GM18508 (cell line): ENCODE results near the gene SDCBP2.
"Not testable (repeated sequence)": the region's sequence is repeated elsewhere in the genome, so short reads cannot be mapped to it uniquely, and the experiment has no call there.

Source experiments
- ATAC-seq: cut with Tn5 transposase; IDR thresholded peaks from one replicate; pipeline ENCODE4 v1.9.1; 2021; ENCODE audit warnings: moderate number of reproducible peaks; ENCODE audit not compliant: insufficient read depth, unreplicated experiment

Gene SDCBP2

GRCh38 chr20:1360094-1360846 is 31.3 kb upstream of the SDCBP2 start:
- no peak for ATAC-seq

DNA sequence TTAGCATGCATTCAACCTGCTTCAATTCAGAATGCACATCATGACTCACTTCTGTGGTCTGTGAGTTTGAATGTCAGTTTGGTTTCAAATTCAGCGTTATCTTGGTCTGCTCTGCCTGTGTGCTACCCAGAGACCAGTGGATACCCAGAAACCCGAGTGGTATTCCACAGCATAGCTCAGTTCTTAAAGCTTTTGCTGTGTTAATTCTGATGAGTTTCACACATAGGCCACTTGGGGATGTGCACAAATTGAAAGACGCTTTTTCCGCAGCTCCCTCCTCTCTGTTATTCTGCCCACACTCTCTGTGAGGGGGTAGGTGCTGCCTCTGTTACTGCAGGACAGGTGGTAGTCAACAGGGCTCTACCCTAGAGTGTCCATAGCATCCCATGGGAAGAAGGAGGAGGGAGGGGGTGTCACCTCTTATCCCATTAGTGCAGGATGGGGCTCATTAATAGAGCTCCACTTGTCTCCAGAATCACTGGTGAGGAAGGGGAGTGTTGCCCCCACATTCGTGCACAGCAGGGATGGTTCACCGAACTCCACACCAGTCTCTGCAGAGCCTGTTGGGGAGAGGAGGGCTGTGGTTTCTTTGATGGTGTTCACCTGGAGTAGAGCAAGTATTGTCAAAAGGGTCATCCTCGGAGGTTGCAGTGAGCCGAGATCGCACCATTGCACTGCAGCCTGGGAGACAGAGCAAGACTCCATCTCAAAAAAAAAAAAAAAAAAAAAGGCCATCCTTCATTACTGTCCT is 29.2 kb upstream of the SDCBP2 start:
- ATAC-seq = no peak

DNA sequence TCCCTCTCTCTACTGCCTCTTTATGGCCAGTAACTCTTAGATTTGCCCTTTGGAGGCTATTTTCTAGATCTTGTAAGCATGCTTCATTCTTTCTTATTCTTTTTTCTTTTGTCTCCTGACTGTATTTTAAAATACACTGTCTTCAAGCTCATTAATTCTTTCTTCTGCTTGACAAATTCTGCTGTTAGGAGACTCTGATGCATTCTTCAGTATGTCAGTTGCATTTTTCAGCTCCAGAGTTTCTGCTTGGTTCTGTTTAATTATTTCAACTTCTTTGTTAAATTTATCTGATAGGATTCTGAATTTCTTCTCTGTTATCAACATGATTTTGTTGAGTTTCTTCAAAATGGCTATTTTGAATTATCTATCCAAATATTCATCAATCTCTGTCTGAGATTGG is 25.0 kb upstream of the SDCBP2 start:
- ATAC-seq = no peak

DNA sequence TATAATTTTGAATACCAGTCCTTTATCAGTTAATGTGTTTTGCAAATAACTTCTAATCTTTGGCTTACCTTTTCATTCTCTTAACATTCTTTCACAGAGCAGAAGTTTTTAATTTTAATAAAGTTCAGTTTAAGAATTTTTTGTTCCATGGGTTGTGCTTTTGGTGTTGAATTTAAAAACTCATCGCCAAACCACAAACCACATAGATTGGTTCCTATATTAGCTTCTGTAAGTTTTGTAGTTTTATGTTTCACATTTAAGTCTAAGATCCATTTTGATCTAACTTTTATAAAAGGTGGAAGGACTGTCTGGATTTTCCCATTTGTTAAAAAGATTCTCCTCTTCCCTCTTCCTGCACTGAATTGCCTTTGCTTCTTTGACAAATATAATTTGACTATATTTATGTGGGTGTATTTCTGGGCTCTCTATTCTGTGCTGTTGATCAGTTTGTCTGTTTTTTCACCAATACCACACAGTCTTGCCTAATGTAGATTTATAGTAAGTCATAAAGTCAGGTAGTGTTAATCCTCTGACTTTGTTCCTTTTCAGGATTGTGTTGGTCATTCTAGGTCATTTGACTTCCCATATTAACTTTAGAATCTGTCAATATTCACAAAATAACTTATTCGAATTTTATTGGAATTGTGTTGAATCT is 17.5 kb upstream of the SDCBP2 start:
- ATAC-seq = no peak

GRCh38 chr20:1345756-1346093 is 16.8 kb upstream of the SDCBP2 start:
- no peak for ATAC-seq

DNA sequence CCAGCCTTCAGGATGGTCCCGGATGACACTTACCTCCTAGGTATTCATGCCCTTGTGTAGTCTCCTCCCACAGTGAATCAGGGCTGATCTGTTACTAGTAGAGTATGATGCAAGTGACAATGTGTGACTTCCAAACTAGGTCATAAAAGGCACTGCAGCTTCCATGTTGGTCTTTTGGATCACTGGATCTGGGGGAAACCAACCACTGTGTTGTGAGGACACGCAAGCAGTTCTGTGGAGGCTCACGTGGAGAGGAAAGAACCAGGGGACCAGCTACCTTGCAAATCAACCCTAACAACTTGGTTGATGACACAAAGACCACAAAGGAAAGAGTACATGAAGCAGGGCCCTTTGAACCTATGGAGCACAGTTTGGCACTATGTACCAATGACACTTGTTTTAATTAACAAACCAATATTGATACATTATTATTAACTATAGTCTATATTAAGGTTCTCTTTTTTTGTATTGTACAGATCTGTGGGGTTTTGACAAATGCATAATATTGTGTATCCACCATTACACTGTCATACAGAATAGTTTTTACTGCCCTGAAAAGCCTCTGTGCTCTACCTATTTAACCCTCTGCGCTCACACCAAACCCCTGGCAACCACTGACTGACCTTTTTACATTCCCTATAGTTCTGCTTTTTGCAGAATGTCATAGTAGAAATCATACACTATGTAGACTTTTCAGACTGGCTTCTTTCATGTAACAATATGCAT is 16.3 kb upstream of the SDCBP2 start:
- ATAC-seq = no peak

GRCh38 chr20:1343446-1344124 is 14.6 kb upstream of the SDCBP2 start:
- not testable (repeated sequence) for ATAC-seq

- no peak for ATAC-seq
Measured at GRCh38 chr20:1341561-1342265, 12.8 kb upstream of the SDCBP2 start.

DNA sequence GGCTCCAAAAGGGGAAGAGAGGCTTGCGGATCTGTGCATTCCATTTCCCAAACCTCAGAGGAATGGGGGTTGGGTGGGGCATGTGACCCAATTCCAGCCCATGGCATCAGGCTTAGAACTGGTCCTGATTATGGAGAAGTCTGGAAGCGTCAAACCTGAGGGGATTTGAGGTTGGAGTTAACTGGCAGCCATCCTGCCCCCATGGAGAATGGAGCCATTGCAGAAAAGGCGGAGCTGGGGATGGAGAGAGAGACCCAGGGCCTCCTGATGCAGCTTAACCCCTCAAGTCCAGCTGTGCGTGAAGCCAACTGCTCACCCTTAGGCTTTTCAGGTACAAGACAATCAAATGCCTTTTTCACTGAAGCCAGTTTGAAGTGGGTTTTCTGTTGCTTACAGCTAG is 9.9 kb upstream of the SDCBP2 start:
- no peak for ATAC-seq

DNA sequence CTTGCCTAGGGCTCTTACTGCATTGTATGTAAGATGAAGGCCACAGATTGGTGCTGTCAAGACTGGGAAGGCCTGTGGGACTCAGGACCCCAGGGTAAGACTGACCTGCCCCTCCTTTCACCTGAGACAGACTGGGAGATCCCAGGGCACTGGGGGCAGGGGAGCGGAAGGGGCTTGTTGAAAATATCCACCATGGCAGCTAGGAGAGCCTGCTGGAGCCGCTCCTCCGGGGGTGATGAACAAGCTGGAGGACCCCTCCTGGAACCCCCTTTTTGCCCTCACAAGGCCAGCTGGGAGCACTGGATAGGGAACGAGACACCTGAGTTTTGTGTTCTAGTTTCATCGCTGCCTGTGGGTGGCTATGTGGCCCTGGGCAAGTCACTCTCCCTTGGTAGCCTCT is 9.2 kb upstream of the SDCBP2 start:
- no peak for ATAC-seq

DNA sequence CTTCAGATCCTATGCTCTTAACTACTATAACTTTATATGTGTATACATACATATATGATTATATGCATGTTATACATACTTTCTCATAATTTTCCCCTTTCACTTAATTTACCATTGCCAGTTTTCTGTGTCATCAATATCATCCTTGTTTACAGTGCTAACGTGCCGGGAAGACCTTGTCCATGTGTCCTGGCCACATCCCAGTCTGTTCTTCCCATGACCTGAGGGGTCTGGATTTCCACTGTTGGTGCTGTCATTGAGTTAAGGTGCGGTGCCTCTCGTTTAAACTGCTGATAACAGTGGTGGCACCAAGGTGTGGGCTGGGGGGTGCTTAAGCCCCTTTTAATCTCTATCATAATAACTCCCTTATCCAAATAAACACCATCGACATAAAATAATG is 8.5 kb upstream of the SDCBP2 start:
- no peak for ATAC-seq

GRCh38 chr20:1336699-1337367 is 7.9 kb upstream of the SDCBP2 start:
- no peak for ATAC-seq

GRCh38 chr20:1335961-1336698 is 7.2 kb upstream of the SDCBP2 start:
- no peak for ATAC-seq

- no peak for ATAC-seq
Measured at GRCh38 chr20:1334761-1335160, 5.8 kb upstream of the SDCBP2 start.

GRCh38 chr20:1334370-1334731 is 5.4 kb upstream of the SDCBP2 start:
- no peak for ATAC-seq

DNA sequence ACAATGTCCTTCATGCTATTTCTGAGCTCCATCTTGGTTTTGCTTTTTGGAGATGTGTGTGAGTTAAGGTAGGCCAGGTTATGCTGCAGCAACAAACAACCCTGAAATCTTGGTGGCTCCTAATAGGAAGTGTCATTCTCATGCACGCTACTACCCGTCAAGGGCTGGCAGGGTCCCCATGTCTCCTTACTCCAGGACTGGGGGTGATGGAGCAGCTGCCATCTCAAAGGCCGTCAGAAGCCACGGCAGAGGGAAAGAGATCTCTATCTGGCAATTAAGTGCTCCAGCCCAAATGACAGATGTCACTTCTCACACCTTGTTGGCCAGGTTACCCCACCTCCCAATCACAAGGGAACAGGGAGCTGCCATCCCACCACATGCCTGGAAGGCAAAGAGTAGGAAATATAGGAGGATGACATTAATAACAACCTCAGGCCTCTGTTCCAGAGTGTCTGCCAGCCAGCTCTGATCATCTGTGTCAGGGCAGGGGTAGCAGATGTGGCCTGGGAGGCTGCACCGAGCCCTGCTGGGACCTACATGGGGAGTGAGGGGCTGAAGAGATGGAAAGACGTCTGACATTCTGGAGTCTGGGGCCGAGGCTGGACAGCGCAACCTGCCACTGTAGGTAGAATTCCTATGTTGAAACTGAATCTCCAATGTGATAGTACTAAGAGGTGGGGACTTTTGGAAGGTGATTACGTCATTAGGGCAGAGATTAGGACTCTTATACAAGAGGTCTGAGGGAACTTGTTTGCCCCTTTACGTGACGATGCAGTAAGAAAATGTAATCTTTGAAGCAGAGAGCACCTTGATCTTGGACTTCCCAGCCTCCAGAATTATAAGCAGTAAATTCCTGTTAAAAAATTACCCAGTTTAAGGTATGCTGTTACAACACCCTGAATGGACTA is 4.8 kb upstream of the SDCBP2 start:
- no peak for ATAC-seq

DNA sequence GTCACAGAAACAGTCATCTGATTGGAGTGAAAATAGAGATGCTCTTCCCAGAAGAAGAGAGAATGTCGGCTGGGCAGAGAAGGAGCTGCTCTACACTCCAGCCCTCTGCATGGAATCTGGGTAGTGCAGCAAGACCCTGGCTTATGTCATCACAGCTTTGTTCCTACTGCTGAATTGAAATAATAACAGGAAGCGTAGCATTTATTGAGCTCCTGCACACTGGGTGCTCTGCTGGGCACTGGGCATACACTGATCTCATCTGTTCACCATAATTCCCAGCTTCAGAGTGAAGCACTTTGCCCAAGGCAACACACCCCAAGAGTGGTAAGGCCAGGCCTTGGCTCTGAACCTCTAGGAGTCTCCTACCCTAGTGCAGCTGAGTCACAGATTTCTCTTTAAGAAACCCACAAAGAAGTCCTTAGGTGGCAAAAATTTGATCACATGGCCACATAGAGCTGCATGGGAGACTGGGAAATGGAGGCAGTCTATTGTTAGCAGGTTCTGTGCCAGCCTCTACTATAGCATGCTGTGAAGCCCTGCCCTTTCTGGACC is 3.9 kb upstream of the SDCBP2 start:
- ATAC-seq = no peak
